Activated T-helper 1 cell treated with Interleukin-2 at 50 U/mL for 16 hours (primary cell): ENCODE results near the gene GLTPD2.
"Not testable (repeated sequence)": the region's sequence is repeated elsewhere in the genome, so short reads cannot be mapped to it uniquely, and the experiment has no call there.

Experiments used
- DNase-seq: peaks from one replicate; pipeline ENCODE4 v3.0.0-alpha.2; 2020; ENCODE audit warnings: low read depth

The GLTPD2 gene

DNA sequence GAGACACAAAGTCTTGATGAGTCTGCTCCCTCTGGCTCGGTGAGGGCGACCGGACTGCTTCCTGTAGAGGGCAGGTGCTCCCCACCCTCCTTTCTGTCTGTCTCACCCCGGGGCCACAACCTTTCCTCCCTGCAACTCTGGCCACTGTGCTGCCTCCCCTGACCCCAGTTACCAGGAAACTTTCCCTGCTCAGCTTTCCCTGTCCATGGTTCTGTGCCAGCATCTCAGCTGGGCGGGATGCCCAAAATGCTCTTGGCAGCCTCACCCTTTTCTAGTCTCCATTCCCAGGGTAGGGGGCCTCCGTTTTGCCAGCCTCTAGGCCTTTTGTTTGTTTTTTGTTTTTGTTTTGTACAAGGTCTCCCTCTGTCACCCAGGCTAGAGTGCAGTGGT, 19.6 kb downstream of the GLTPD2 start:
- no peak for DNase-seq

DNA sequence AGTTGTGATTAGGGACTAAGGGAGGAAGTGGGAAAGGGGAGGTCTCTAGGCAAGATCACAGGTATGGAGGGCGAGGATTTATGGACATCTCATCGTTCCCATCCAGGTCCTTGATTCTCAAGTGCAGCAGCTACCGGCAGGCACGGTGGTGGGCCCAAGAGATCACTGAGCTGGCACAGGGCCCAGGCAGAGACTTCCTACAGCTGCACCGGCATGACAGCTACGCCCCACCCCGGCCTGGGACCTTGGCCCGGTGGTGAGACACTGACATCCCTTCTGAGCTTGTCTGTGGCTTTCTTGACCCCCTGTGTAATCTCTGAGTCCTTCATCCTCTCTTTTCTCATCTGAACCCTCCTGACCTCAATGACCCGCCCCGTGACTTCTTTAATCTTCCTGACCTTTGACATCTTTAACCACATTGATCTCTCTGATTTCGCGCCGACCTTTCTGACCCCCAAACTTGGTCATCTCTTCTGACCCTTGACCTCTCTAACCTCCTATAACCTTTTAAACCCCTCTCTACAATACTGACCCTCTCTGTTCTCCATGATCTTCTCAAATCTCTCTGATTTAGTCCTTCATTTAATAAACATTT, 22.0 kb downstream of the GLTPD2 start:
- DNase-seq: no peak

DNA sequence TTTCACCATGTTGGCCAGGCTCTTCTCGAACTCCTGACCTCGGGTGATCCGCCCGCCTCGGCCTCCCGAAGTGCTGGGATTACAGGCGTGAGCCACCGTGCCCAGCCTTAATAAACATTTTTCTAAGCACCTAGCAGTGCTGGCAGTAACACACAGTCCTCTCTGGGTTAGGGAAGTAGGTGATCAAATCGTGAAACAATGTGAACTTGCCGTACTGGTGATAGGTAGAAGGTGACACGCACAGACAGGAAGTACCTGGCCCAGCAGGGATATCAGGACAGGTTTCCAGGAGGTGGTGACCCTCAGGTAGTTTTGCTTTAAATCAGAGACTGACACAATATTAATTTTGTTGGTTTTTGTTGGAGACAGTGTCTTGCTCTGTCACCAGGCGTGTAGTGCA, 22.7 kb downstream of the GLTPD2 start:
- no peak for DNase-seq

DNA sequence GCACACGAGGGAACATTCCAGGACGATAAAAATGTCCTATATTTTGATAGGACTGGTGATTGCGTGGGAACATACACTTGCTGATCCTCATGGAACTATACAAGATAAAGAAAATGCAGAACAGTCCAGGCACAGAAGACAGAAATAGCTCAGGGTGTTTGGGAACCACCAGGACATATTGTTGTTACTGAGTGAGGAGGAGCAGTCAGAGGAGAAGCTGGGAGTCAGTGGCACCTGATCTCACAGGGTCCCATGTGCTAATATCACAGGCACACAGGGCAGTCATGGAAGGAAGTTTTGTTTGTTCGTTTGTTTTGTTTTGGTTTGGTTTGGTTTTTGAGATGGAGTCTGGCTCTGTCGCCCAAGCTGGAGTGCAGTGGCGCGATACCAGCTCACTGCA, 23.9 kb downstream of the GLTPD2 start:
- no peak for DNase-seq

DNA sequence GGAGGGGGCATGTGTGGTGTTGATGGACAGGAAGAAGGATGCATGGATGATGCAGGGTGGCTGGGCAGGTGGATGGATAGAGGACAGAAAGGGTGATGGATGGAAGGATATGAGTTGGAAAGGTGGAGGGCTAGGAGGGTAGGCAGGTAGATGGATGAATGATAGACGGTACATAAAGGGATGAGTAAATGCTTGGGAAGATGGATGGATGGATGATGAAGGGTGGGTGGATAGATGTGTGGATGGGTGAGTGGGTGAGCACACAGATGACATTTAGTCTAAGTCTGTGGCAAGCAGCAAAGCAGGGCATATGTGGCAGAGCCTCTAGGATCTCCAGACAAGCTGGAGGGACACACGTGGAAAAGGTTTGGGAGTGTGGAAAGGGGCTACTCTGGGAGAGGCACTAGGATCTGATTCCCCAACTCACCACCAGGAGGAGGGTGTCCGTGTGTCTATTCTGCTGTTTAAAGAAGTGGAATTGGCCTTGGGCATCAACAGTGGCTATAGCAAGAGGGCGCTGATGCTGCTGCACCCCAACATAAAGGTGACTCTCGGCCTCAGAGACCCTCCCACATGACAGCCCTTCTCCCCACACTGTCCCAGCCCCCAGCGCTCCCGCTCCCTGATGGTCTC, 26.4 kb downstream of the GLTPD2 start:
- DNase-seq: no peak

DNA sequence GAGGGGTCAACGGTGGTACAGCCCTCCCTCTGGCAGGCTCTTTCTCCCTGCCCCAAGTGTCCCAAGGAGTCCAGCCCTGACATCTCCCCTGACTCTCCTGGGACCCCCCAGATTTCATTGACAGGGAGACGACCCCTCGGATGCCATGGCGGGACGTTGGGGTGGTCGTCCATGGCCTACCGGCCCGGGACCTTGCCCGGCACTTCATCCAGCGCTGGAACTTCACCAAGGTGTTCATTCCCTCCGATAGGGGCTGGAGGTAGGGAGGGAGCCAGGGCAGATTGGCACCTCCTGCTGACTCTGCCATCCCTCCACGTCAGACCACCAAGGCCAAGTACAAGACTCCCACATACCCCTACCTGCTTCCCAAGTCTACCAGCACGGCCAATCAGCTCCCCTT, 28.1 kb downstream of the GLTPD2 start:
- DNase-seq: no peak

DNA sequence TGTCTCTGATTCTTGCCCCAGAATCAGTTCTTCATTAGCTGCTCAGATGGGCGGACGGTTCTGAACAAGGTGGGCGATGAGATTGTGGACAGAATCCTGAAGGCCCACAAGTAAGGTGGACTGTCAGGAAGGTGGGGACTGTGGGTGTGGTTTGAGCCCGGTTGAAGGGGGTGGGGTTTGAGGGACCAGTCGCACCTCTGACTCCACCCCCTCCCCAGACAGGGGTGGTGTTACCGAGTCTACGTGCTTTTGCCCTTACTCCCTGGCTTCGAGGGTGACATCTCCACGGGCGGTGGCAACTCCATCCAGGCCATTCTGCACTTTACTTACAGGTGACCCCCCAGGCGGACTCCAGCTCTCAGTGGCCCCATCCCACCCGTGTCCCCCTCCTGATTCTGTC, 29.5 kb downstream of the GLTPD2 start:
- no peak for DNase-seq

DNA sequence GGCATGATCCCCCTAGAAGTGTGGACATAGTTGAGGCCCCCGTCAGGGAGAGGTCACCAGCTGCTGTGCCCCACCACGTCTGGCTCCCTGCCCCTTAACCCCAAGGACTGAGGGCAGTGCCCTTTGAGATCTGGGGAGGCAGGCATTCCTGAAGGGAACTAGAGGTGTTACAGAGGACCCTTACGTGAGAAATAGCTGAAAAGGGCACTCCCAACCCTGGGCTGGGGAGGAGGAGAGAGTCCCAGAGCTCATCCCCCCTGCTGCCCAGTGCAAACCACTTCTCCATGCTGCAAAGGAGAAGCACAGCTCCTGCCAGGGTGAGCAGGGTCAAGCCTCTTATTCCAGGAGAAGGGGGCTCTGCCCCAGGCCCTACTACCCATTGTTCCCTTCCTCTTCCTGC, 34.1 kb downstream of the GLTPD2 start:
- no peak for DNase-seq

DNA sequence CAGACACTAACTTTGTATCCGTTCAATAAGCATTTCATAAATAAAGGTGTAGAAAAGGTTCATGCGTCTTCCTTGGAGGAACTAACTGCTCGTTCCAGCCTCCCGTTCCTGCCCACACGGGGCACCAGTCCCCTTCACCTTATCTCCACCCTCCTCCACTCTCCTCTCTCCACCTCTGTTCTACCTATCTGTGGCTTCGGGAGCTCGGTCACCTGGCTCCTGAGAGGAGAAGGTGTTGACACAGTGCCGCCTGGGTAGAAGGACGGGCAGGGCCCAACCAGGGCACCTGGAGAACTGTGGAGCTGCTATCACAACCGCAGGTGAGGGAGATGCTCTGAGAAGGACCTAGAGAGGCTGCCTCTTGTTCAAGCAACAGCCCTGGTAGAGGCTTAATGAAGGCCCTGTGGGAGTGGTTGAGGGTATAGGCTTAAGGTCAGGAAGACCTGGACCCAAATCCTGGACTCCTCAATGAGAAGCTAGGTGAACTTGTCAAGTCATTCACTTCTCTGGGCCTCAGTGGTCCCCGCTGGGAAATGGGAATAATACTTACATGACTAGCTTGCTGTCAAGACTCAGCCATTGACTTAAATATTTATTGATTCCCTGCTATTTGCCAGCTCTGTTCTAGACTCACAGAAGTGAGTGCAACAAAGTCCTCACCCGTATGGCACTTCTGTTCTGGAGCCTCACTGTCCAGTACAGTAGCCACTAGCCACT, 34.8 kb downstream of the GLTPD2 start:
- DNase-seq: no peak

DNA sequence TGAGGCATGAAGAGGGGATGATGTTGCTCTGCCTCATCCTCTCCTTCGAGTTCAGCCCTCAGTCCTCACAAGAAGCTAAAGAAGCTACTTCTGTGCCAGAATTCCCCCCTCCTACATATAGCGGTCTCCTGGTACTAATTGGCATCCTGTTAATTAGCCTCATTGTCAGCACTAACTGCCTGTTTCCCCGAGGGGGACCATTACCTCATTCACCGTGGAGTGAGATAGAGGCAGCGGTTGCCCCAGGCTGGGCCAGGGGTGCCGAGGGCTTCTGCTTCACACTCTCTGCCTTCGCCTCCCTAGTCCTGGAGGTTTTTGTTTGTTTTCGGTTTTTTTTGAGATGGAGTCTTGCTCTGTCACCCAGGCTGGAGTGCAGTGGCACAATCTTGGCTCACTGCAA, 38.6 kb downstream of the GLTPD2 start:
- no peak for DNase-seq

DNA sequence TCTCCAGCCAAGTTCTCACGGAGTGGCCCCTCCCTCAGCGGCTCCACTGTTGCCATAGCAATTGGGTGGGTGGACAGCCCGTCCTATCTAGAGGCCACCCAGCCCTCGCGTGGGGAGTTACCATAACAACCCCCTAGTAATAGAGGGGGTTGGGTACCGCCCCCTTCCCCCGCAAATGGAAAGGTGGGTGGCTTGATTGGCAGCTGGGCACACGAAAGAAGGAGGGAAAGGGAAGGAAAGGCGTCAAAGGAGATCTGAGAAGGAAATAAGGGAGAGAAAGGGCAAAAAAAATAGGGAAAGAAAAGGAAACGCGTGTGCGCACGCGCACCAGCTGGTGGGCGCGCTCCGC, 44.0 kb downstream of the GLTPD2 start:
- DNase-seq: not testable (repeated sequence)

DNA sequence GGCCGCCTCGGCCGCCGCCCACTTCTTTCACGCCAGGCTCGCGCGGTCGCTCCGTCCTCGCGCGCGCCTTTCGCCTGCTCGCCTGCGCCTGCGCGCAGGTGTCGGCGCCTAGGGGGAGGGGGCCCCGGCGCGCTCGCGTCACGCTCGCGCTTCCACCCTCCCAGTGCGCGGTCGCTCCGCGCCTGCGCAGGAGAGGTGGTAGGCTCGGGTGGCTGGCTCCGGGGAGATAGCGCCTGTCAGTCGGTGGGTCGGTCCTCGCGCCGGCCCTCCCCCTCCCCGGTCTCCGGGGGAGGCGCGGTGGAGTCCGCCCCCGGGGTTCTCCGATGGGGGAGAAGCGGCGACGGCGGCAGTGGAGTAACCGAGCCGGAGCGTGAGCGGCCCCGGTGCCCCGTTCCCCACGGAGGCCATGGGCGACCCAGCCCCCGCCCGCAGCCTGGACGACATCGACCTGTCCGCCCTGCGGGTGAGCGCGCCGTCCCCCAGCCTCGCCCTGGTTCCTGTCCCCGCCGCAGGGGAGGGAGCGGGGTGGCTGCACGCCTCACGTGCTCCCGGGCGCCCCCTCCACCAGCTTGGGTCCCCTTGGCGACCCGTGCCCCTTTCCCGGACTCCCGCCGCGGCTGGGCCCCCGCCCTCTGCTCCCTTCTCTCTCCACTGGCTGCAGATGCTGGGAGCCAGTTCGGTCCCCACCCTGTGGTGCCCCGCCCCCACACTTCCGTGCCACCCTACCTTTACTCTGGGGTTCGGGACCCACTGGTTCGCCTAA, 44.6 kb downstream of the GLTPD2 start, which contains the start of gene MINK1:
Gene MINK1 (plus strand): TSS at position 163 of the 763 bp plus-strand sequence. CDS start 244 bp downstream, at position 407.
- peak; percentile 89 for DNase-seq

DNA sequence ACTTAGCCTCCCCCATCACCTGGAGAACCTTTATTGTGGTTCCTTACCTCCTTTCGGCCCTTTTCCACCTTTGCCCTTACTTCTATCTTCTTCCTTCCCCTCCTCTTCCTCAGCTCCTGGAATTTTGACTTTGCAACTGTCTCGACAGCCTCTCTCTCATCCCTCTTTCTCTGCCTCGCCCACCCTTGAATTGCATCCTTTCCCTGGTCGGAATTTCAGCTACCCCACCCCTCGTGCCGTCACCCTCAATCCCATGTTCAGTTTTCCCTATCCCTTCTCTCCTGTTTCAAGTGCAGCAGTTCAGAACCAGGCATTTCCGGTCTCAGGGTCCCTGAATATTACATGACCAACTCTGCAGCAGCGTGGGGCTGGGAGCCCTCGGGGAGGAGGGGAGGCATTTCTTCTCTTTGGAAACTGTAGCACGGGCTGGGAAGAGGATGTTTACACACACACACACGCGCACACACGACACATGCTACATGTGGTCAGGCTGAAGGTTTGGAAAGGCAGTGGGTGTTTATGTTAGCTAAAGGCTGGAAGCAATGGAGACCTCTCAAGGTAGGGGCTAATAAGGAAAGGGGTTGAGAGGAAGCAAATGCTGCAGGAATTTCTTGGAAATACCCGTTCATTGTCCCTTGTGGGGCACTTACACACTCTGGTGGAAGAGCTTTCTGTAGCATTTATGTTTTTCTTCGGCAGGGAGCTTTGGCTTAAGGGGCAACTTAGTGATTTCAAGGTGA, 45.3 kb downstream of the GLTPD2 start:
- DNase-seq: no peak

DNA sequence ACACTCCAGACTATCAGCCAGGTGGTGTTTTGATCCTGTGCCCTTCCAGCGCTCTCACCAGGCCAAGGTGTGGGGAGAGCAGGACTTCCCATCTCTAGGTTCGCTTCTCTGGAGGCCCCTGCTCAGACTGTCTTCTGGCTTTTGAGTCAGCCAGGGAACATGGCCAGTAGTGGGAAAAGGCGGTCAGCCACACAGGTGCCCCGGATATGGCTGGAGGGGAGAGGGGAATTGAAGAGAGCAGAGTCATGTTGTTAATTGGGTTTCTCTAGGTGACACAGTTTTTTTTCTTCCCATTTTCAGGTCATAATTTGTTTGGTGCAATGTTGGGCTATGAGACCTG, 45.9 kb downstream of the GLTPD2 start:
- DNase-seq: no peak

DNA sequence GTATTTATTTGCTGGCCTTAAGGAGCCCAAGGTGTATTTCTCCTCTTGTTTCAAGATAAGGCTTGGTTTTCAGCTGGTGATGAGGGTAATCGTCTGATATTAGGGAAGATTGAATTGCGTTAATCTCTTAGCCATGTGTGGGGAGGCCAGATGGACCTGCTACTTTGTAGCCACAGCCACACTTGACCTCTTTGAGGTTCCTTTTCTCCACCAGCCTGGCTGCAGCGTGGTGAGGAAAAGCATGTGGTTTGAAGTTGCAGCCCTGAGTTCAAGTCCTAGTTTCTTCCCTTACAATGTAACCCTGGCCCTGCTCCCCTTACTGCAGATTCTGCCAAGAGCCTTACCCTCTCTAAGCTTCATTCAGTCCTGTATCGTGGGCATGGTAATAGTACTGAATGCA, 47.5 kb downstream of the GLTPD2 start:
- DNase-seq: no peak

DNA sequence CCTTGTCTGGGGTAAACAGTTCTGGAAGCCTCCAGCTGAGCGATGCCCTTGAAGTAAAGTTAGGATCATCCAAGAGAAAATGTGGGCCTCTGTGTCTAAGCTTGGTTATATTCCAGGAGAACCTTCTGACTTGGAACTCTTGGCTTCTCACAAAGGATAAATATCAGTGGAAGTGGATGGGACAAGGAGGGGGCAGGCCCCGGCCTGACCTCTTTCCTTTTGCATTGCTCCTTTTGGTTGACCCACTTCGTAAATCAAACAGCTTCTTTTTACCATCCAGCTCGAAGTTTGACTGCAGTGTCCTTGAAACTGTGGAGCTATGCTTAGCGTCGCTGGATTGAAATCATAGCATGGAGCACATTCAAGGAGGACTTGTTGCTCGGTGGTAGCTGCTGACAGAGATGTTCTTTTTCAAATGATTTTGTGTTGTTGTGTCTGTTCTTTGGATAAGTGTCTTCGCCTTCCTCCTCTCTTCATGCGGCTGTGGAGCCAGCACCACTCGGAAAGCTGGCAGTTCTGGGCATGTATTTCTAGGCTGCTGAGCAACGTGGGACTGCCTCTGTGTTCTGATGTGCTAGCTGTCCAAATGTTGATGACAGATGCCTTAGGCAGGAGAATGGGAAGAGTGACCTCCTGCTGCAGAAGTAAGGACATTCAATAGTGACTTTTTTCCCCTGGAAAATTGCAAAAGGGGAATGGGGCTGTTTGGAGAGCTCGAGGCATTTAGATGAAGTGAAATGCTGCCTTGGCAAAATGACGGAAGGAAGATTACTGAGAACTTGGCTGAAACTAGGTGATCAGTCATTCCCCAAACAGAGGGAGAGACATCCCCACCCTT, 48.9 kb downstream of the GLTPD2 start:
- no peak for DNase-seq

DNA sequence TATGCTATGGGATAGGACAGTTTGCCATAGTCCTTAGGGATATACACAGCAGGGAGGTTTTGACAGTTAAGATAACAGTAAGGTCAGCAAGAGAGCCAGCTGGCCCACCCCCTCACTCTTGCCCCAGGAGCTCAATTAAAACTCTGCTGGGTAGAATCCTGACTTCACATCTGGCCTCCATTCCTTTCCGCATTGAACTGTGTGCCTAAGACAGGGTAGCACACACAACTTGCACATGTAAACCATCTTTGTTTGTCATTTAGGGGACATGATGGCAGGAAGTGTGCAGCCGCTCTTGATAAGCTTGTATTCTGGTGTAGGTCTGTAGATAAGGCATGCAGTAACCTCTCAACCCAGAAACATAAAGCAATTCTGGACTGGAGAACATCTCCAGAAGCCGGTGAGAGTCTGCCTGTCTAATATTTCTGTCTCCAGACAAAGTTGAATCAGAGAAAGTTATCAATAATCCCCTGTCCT, 49.6 kb downstream of the GLTPD2 start:
- no peak for DNase-seq

DNA sequence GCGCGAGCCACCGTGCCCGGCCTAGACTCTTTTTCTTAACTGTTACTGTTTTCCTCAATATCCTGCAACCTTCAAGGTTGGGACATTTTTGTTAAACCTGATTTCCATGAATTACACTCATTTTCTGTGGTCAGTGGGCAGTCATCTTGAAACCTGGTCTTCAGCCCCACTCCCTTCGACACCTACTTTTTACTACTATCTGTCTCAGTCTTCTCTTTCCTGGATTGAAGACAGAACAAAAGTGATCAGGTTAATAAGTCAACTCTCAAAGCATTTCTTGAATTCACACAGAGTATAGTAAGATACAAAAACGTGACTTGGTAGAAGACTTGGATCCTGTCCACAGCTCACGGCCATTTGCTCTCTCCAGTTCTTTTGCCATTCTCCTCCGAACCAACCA, 50.5 kb downstream of the GLTPD2 start:
- no peak for DNase-seq
